ENCODE results near the gene MTMR3.
A peak's percentile ranks its signal among the peaks of the same experiment; 100 is the strongest.

Gene MTMR3

GRCh38 chr22:29882716-29883044 lies 294 bp upstream of the MTMR3 start:
- H3K27ac ChIP-seq, result peak overlapping the region; percentile 98
- H3K36me3 ChIP-seq, result no peaks in the 10 kb centered on the region
- peak overlapping the region; percentile 80 to 99 for H3K4me3 ChIP-seq (ENCODE audit: low read depth in 1 of 2, low read length in 1 of 2)
- no peaks in the 10 kb centered on the region for H3K27me3 ChIP-seq
- H3K9me3 ChIP-seq, result no peaks in the 10 kb centered on the region
- no peak for TF ChIP-seq CTCF (IDR thresholded peaks at IDR 0.05)
- H3K4me1 ChIP-seq (ENCODE audit: control insufficient read depth in 1 of 2, insufficient read depth in 1 of 2, low read depth in 1 of 2, low read length in 1 of 2), result peaks cover 39 to 44% of the 10 kb centered on the region in 2 experiments

- Histone ChIP-seq H3K4me3 (ENCODE audit: low read depth in 1 of 2, low read length in 1 of 2) (peak overlapping the region; percentile 80 to 99), H3K4me1 (ENCODE audit: control insufficient read depth in 1 of 2, insufficient read depth in 1 of 2, low read depth in 1 of 2, low read length in 1 of 2) (peaks cover 50 to 55% of the 10 kb centered on the region in 2 experiments), H3K27me3 (no peaks in the 10 kb centered on the region), H3K9me3 (no peaks in the 10 kb centered on the region), H3K36me3 (no peaks in the 10 kb centered on the region), H3K27ac (peak overlapping the region; percentile 98)
- TF ChIP-seq CTCF (IDR thresholded peaks at IDR 0.05), result no peak
These were observed 762 bp downstream of the MTMR3 start for GRCh38 chr22:29883775-29884097.

- H3K4me1 ChIP-seq (ENCODE audit: control insufficient read depth in 1 of 2, insufficient read depth in 1 of 2, low read depth in 1 of 2, low read length in 1 of 2), result peaks cover 69% of the 10 kb centered on the region in 2 experiments
- no peaks in the 10 kb centered on the region for H3K36me3 ChIP-seq
- no peak for TF ChIP-seq CTCF (IDR thresholded peaks at IDR 0.05)
- H3K27me3 ChIP-seq, result no peaks in the 10 kb centered on the region
- H3K9me3 ChIP-seq, result no peaks in the 10 kb centered on the region
- H3K27ac ChIP-seq, result peak overlapping the region; percentile 98
- peak overlapping the region; percentile 80 to 99 for H3K4me3 ChIP-seq (ENCODE audit: low read depth in 1 of 2, low read length in 1 of 2)
These were observed 2.6 kb downstream of the MTMR3 start for GRCh38 chr22:29885610-29886009.

GRCh38 chr22:29886596-29886995 lies 3.6 kb downstream of the MTMR3 start:
- peak overlapping the region; percentile 98 for H3K27ac ChIP-seq
- no peaks in the 10 kb centered on the region for H3K9me3 ChIP-seq
- H3K4me3 ChIP-seq (ENCODE audit: low read depth in 1 of 2, low read length in 1 of 2), result peak overlapping the region; percentile 80 to 99
- no peaks in the 10 kb centered on the region for H3K36me3 ChIP-seq
- H3K27me3 ChIP-seq, result no peaks in the 10 kb centered on the region
- H3K4me1 ChIP-seq (ENCODE audit: control insufficient read depth in 1 of 2, insufficient read depth in 1 of 2, low read depth in 1 of 2, low read length in 1 of 2), result peaks cover 73 to 75% of the 10 kb centered on the region in 2 experiments
- no peak for TF ChIP-seq CTCF (IDR thresholded peaks at IDR 0.05)

GRCh38 chr22:29887358-29887757 lies 4.4 kb downstream of the MTMR3 start:
- Histone ChIP-seq H3K9me3 (no peaks in the 10 kb centered on the region), H3K4me1 (ENCODE audit: control insufficient read depth in 1 of 2, insufficient read depth in 1 of 2, low read depth in 1 of 2, low read length in 1 of 2) (peaks cover 78 to 81% of the 10 kb centered on the region in 2 experiments), H3K27me3 (no peaks in the 10 kb centered on the region), H3K4me3 (ENCODE audit: low read depth in 1 of 2, low read length in 1 of 2) (peak overlapping the region; percentile 80 to 99), H3K27ac (peak overlapping the region; percentile 98), H3K36me3 (no peaks in the 10 kb centered on the region)
- TF ChIP-seq CTCF (IDR thresholded peaks at IDR 0.05), result no peak

GRCh38 chr22:29890760-29891159 lies 7.8 kb downstream of the MTMR3 start:
- no peak for TF ChIP-seq CTCF (IDR thresholded peaks at IDR 0.05)
- Histone ChIP-seq H3K36me3 (no peaks in the 10 kb centered on the region), H3K4me3 (ENCODE audit: low read depth in 1 of 2, low read length in 1 of 2) (no peak overlapping the region), H3K27me3 (no peaks in the 10 kb centered on the region), H3K4me1 (ENCODE audit: control insufficient read depth in 1 of 2, insufficient read depth in 1 of 2, low read depth in 1 of 2, low read length in 1 of 2) (peaks cover 89 to 95% of the 10 kb centered on the region in 2 experiments), H3K9me3 (no peaks in the 10 kb centered on the region), H3K27ac (peak overlapping the region; percentile 52)
